ENCODE measurements around the gene GSTA4. TPM values are rescaled to one million over a fixed set of nuclear protein-coding genes. Genes with fewer than 3 reads are reported as not detected.

Gene GSTA4
- total and polyA plus RNA-seq, 2 experiments from 2014 or later: 26.5 to 37.9 TPM

DNA sequence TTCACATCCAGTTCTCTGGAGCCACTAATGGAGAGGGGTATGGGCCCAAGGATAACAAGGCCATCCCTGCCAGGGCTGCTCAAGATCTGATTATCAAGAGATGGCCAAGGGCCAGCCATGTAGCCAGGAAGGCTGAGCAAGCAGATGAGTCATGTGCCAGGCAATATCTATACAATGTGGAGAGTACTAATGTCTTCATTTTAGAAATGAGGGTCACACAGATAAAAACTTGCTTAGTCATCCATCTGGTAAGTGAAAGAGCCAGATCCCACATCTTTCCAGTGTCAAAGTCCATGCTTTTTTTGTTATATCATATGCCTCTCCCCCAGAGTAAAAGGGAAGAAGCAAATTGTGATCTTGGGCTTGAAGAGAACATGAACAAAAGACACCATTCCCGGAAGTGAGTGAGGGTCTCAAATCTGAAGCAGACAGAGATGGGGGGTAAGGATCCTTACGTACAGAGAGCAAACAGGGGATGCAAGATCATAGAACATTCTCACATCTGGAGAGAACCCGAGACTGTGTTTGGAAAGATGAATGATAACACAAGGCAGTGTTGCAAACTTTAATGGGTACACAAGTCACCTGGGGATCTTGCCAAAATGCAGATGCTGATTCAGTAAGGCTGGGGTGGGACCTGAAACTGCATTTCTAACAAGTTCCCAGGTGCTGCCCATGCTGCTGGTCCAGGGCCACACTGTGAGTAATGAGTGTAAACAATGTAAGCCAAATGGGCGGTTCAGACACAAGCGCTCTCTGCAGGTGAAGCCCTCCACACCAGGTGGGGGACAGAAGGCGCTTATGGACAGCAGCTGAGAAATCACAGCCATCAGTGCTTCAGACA, 65.5 kb downstream of the GSTA4 start:
- H3K9me3 ChIP-seq (ENCODE audit: low read depth): no peaks in the 10 kb centered on the region
- H3K9me2 ChIP-seq (ENCODE audit: insufficient read depth): no peaks in the 10 kb centered on the region
- peak overlapping the region; percentile 38 for H3K4me2 ChIP-seq (ENCODE audit: unreplicated experiment)
- H3K9ac ChIP-seq: peak overlapping the region; percentile 48
- H2AFZ ChIP-seq: no peak overlapping the region
- no peaks in the 10 kb centered on the region for H3K79me2 ChIP-seq (ENCODE audit: insufficient read depth)
- peak overlapping the region; percentile 85 for H3K27ac ChIP-seq
- H3K36me3 ChIP-seq (ENCODE audit: low read depth): no peaks in the 10 kb centered on the region
- no peak overlapping the region for H3K4me3 ChIP-seq
- 69 to 73% methylated on average over 6 of the region's 6 CpGs for WGBS, 2 experiments (ENCODE audit: low coverage in 1 of 2, low lambda C conversion rate in 2 of 2, missing lambda C conversion rate in 2 of 2)
- no peak for TF ChIP-seq EZH2phosphoT487 (IDR thresholded peaks at IDR 0.05; ENCODE audit: insufficient read depth, low read depth)
- TF ChIP-seq EZH2 (IDR thresholded peaks at IDR 0.05; ENCODE audit: insufficient read depth, poor library complexity, severe bottlenecking): no peak
- H4K20me1 ChIP-seq (ENCODE audit: insufficient read depth): no peaks in the 10 kb centered on the region
- DNase-seq: peak; percentile 98
- H3F3A ChIP-seq (ENCODE audit: insufficient read depth): peaks cover 24% of the 10 kb centered on the region
- H3K4me1 ChIP-seq (ENCODE audit: insufficient read depth): peaks cover 17% of the 10 kb centered on the region
- in situ Hi-C loops (cut with MboI): no loop called here
- H3K27me3 ChIP-seq (replicated peaks; ENCODE audit: insufficient read depth): no peaks in the 10 kb centered on the region; the same call in 1 of the 2 replicates

Other genes with a start within 250 kb of the GSTA4 start
- gene GSTA2, start 231.8 kb downstream of the GSTA4 start, total RNA-seq (2014; rRNA removed; shearing (Covaris generic)): 0.11 TPM in 1 of 2 replicates, not detected in the other
- 0.51 TPM in 1 of 2 replicates, not detected in the other for gene GSTA2, start 231.8 kb downstream of the GSTA4 start, polyA plus RNA-seq (2016; fragmentation: Nextera tagmentation; extraction: Ambion mirVana)
- 0.11 TPM in 1 of 2 replicates, not detected in the other for gene GSTA1, start 191.5 kb downstream of the GSTA4 start, total RNA-seq (2014; rRNA removed; shearing (Covaris generic))
- gene GSTA1, start 191.5 kb downstream of the GSTA4 start, polyA plus RNA-seq (2016; fragmentation: Nextera tagmentation; extraction: Ambion mirVana): 0.45 and 1.1 TPM in 2 replicates
- gene GSTA5, start 154.5 kb downstream of the GSTA4 start, total RNA-seq (2014; rRNA removed; shearing (Covaris generic)): not detected in 2 replicates
- gene GSTA5, start 154.5 kb downstream of the GSTA4 start, polyA plus RNA-seq (2016; fragmentation: Nextera tagmentation; extraction: Ambion mirVana): not detected in 2 replicates
- not detected in 2 replicates for gene GSTA3, start 85.6 kb downstream of the GSTA4 start, total RNA-seq (2014; rRNA removed; shearing (Covaris generic))
- gene GSTA3, start 85.6 kb downstream of the GSTA4 start, polyA plus RNA-seq (2016; fragmentation: Nextera tagmentation; extraction: Ambion mirVana): not detected in 2 replicates
- 11.1 and 15.6 TPM in 2 replicates for gene CILK1, start 66.5 kb upstream of the GSTA4 start, total RNA-seq (2014; rRNA removed; shearing (Covaris generic))
- gene CILK1, start 66.5 kb upstream of the GSTA4 start, polyA plus RNA-seq (2016; fragmentation: Nextera tagmentation; extraction: Ambion mirVana): 6.0 and 6.5 TPM in 2 replicates
- gene FBXO9, start 70.1 kb upstream of the GSTA4 start, total RNA-seq (2014; rRNA removed; shearing (Covaris generic)): 48.4 and 59.6 TPM in 2 replicates
- gene FBXO9, start 70.1 kb upstream of the GSTA4 start, polyA plus RNA-seq (2016; fragmentation: Nextera tagmentation; extraction: Ambion mirVana): 56.5 and 59.9 TPM in 2 replicates
- not detected in 2 replicates for gene GCM1, start 153.6 kb upstream of the GSTA4 start, total RNA-seq (2014; rRNA removed; shearing (Covaris generic))
- gene GCM1, start 153.6 kb upstream of the GSTA4 start, polyA plus RNA-seq (2016; fragmentation: Nextera tagmentation; extraction: Ambion mirVana): not detected in 2 replicates

Measured in GM23248 (cell line).